ENCODE data around the gene TAF1B.
"Not testable (repeated sequence)": the region's sequence is repeated elsewhere in the genome, so short reads cannot be mapped to it uniquely, and the experiment has no call there.

TAF1B gene

GRCh38 chr2:9832586-9832985, 10.7 kb upstream of the TAF1B start:
- FAIRE-seq = no peak

- not testable (repeated sequence) for FAIRE-seq
These were observed 8.2 kb upstream of the TAF1B start for GRCh38 chr2:9835068-9835467.

DNA sequence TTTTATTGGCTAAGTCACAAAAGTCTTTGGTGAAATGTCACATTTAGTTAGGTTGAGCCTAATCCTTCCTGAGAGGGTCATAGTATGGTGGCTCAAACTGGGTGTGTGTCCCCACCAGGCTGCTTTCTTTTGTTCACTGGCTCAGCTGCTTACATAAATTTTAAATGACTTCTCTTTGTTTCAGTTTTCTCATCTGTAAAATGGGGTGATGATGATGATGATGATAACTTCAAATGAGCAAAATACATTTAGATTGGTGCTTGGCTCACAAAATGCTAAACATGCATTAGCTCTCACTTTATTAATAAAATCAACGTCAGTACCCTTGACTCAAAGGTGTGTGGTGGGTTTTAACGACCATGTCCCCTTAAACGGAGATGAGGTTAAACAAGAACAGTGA, 7.2 kb upstream of the TAF1B start:
- FAIRE-seq = no peak

- FAIRE-seq = no peak
These were observed 6.8 kb upstream of the TAF1B start for GRCh38 chr2:9836517-9836916.

- no peak for FAIRE-seq
These were observed 5.8 kb upstream of the TAF1B start for GRCh38 chr2:9837451-9837850.

GRCh38 chr2:9838391-9838790, 4.9 kb upstream of the TAF1B start:
- FAIRE-seq = no peak

DNA sequence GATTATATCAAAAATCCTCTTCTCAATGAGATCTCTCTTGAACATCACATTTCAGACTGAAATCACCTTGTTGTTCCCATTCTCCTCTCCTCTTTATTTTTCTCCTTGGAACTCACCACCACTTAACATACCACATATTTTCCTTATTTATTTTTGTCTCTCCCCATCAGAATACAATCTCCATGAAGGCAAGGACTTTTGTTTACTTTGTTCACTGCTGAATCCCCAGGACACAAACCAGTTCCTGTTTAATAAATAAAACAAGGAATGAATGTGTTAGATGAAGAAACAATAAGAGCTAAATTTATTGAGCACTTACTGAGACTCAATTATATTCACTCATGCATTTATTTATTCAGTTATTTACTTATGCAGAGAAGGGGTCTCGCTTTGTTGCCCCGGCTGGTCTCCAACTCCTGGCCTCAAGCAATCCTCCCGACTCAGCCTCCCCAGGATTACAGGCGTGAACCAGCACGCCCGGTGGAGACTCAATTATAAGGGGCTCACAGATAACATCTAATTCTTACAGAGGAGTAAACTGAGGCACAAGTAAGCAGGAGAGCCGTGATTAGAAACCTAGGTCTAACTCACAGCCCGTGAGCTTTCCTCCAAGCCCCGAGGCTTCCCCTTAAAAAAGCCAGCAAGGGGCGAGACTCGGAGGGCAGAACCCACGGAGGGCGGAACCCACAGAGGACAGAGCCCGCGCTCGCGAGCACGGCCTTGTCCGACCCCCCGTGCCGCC, 616 bp upstream of the TAF1B start:
- FAIRE-seq = no peak

DNA sequence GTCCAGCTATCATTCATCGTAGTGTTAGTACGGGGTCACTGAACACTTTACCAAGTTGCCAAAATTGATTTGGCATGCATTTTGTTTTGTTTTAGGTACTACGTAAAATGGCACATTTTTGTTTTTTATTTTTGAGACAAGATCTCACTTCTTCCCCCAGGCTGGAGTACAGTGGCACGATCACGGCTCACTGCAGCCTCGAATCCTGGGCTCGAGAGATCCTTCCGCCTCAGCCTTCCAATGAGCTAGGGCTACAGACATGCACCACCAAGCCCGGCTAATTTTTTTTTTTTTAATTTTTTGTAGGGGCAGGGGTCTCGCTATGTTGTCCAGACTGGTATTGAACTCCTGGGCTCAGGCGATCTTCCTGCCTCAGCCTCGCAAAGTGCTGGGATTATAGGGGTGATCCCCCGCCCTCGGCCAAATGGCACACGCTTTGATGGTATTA, 786 bp downstream of the TAF1B start:
- no peak for FAIRE-seq

DNA sequence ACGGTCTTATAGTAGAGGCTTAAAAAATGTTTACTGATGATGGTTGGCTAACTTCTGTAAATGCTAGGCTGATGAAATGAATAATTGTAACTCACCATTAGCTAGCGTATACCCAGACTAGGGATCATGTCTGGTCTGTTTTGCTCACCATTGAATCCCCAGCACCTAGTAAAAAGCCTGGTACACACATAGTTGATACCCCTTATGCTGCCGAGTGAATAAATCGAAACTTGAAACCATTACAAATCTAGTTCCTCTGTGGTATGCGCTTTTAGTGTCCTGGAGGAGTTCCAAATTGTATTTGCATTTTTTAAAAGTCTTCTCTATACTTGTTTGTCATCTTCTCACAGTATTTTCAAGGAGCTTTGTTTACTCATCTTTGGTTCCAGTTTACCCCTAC, 1.3 kb downstream of the TAF1B start:
- FAIRE-seq = no peak

- no peak for FAIRE-seq
These were observed 3.3 kb downstream of the TAF1B start for GRCh38 chr2:9846554-9846953.

GRCh38 chr2:9847140-9847539, 3.9 kb downstream of the TAF1B start:
- FAIRE-seq = no peak

DNA sequence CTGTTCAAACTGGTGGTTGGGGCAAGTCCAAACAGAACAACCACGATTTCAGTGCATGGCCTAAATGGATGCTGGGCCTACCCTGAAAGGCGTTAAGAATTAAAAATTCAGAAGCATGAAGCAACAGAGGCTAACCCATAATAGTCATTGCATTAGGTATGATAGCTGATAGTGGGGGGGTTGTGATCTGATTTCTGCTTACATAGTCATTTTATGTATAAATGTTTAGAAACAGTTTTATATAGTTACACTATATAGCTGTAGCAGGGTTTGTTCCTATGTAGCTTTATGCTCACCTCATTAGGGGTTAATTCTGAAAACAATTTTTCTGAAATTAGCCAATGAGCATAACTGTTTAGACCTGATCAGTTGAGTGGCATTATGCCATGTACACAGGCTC, 9.6 kb downstream of the TAF1B start:
- no peak for FAIRE-seq

DNA sequence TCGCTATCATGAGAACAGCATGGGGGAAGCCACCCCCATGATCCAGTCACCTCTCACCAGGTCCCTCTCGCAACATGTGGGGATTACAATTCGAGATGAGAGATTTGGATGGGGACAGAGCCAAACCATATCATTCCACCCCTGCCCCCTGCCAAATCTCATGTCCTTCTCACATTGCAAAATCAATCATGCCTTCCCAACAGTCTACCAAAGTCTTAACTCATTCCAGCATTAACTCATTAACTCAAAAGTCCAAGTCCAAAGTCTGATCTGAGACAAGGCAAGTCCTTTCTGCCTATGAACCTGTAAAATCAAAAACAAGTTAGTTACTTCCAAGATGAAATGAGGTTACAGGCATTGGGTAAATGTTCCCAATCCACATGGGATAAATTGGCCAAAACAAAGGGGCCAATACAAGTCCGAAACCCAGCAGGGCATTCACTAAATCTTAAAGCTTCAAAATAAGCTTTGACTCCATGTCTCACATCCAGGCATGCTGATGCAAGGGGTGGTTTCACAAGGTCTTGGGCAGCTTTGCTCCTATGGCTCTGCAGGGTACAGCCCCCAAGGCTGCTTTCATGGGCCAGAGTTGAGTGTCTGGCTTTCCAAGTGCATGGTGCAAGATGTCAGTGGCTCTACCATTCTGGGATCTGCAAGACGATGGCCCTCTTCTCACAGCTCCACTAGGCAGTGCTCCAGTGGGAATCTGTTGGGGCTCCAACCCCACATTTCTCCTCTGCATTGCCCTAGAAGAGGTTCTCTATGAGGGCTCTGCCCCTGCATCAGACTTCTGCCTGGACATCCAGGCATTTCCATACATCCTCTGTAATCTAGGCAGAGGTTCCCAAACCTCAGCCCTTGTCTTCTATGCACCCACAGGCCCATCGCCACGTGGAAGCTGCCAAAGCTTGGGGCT, 14.8 kb downstream of the TAF1B start:
- FAIRE-seq = no peak

DNA sequence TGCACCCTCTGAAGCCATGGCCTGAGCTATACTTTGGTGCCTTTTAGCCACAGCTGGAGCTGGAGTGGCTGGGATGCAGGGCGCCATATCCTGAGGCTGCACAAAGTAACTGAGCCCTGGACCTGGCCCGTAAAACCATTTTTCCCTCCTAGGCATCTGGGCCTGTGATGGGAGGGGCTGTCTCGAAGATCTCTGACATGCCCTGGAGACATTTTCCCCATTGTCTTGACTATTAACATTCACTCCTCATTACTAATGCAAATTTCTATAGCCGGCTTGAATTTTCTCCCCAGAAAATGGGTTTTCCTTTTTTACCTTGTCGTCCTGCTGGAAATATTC, 15.4 kb downstream of the TAF1B start:
- no peak for FAIRE-seq

DNA sequence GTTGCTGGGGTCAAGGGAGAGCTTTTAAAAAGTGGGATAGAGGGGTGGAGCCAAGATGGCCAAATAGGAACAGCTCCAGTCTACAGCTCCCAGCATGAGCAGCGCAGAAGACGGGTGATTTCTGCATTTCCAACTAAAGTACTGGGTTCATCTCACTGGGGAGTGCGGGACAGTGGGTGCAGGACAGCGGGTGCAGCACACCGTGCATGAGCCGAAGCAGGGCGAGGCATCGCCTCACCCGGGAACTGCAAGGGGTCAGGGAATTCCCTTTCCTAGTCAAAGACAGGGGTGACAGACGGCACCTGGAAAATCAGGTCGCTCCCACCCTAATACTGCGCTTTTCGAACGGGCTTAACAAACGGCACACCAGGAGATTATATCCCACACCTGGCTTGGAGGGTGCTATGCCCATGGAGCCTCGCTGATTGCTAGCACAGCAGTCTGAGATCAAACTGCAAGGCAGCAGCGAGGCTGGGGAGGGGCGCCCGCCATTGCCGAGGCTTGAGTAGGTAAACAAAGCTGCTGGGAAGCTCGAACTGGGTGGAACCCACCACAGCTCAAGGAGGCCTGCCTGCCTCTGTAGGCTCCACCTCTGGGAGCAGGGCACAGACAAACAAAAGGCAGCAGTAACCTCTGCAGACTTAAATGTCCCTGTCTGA, 17.8 kb downstream of the TAF1B start:
- not testable (repeated sequence) for FAIRE-seq

DNA sequence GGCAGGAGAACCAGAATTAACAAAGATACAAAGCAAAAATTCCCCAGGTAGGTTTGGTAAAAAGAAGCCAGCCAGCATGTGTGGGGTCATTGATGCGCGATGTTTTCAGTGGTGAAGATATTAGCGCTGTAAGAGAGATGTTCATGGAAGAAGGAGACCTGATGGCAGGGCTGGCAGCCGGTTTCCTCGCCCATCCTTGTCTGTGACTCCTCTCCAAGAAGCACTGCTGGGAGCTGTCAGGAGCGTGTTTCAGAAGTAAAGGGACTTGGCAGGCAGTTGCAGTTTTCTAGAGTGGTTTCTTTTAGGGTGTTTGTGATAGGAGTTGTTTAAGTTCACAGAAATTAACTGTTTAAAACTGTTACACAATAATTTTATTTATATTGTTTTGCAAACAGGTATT, 24.6 kb downstream of the TAF1B start:
- FAIRE-seq = no peak

DNA sequence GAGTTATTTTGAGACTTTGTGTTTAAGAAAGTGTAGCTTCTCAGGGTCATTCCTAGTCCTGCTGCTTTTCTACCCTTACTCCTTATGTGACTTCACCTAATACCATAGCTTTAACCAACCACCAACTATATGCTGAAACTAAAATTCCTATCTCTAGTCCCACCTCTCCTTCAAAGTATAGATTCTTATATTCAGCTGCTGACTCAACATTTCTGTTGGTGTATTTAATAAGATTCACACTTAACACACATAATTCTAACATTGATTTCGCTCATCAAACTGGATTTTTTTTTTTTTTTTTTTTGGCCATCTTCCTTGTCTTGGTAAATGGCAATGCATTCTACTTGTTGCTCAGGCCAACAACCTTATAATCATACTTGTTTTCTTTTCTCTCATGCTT, 30.1 kb downstream of the TAF1B start:
- no peak for FAIRE-seq

DNA sequence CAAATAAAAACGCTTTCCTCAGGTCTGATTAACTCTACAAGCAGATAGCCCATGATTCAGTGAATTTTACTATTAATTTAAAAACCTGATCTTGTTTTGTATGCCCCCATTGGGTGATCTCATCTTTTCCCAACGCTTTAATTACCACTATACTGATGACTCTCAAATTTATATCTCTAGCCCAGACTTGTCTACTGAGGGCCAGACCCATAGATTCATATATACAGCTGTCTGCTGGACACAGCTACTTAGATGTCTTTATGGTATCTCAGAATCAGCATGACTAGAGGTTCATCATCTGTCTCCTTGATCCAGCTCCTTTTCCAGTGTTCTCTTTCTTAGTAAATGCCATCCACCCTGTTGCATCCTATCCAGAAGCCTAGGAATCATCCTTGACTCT, 33.8 kb downstream of the TAF1B start:
- no peak for FAIRE-seq

- FAIRE-seq = no peak
These were observed 34.5 kb downstream of the TAF1B start for GRCh38 chr2:9877726-9878125.

DNA sequence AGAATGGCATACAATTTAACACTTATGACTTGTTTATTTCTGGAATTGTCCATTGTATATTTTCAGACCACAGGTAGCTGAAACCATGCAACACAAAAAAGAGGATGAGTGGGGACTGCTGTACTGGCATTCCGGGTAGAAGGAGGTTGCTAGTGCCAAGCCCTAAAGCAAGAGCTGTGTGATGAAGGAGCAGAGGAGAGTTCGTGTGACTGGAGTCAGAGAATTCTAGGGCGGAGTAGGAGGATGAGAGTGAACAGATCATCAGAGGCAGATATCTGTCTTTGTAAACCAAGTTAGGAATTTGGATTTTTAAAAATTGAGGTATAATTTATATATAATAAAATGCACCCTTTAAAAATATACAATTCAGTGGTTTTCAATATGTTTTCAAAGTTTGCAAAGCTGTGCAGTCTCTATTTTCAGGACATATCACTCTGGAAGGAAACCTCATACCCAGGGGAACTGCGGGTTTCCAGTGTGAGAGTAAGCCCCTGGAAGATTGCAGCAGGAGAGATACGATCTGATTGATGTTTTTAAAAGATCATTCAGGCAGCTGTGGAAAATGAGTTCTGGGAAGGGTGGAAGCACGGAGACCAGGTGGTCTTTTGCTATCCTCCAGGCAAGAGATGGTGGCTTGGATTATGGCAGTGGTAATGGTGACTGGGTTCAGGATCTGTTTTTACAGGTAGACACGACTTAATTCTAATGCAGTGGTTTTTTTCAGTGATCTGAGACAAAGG, 36.4 kb downstream of the TAF1B start:
- no peak for FAIRE-seq

DNA sequence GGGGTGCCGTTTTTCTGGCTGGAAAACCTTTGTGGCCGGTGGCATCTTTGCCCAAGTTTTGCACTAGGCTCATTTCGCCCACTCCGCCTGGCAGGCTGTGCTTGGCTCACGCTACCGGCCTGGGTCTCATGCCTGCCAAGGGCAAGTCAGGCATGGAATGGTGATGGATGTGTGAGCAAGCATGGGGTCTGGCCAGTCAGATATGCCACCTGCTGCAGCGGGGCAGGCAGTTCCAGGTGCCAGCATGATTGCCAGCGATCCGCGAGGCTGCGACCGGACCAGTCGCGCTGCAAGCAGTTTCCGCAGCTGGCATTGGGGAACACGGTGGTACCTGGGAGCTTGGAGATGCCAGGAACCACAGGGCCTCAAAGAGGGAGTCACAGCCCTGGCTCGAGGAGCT, 40.6 kb downstream of the TAF1B start:
- FAIRE-seq = no peak

GRCh38 chr2:9884436-9884835, 41.2 kb downstream of the TAF1B start:
- FAIRE-seq = no peak

- FAIRE-seq = no peak
These were observed 41.9 kb downstream of the TAF1B start for GRCh38 chr2:9885036-9885684.

Data from TTC549 (cell line).